Measurements from ENCODE around the gene TMEM239. TPM values are rescaled to one million over a fixed set of nuclear protein-coding genes. Genes with fewer than 3 reads are reported as not detected.

TMEM239 gene
- total RNA-seq, 1 donor from 2014 or later = not detected

DNA sequence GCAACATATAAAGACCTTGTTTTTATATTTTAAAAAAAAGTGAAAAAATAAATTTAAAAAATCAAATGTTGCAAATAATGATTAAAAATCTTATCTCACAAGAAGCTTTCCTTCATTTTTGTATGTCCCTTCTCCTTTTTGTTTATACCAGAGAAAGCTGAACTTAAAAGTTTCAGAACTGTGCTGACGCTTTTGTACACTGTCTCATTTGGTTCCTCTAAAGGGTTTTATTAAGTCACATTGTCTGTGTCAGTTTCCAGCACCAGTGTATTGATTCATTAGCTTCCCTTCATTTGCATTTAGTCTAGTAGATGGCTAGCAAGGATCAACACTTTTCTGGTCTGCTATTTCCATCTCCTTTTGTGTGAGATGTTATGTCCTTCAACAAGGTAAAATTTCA, 17.6 kb downstream of the TMEM239 start:
- intact Hi-C loops (cut with micrococcal nuclease) = no loop called here
- no peak overlapping the region for H3K27ac Mint-ChIP-seq
- TF ChIP-seq, protein P1, sequence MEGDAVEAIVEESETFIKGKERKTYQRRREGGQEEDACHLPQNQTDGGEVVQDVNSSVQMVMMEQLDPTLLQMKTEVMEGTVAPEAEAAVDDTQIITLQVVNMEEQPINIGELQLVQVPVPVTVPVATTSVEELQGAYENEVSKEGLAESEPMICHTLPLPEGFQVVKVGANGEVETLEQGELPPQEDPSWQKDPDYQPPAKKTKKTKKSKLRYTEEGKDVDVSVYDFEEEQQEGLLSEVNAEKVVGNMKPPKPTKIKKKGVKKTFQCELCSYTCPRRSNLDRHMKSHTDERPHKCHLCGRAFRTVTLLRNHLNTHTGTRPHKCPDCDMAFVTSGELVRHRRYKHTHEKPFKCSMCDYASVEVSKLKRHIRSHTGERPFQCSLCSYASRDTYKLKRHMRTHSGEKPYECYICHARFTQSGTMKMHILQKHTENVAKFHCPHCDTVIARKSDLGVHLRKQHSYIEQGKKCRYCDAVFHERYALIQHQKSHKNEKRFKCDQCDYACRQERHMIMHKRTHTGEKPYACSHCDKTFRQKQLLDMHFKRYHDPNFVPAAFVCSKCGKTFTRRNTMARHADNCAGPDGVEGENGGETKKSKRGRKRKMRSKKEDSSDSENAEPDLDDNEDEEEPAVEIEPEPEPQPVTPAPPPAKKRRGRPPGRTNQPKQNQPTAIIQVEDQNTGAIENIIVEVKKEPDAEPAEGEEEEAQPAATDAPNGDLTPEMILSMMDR (IDR thresholded peaks at IDR 0.05) = no peak
- H3K36me3 Mint-ChIP-seq (ENCODE audit: low read depth) = peaks cover 13% of the 10 kb centered on the region
- H3K4me1 Mint-ChIP-seq = peaks cover 17% of the 10 kb centered on the region
- no peak for DNase-seq
- no peaks in the 10 kb centered on the region for H3K9me3 Mint-ChIP-seq
- peaks cover 3% of the 10 kb centered on the region for H3K27me3 Mint-ChIP-seq
- CTCF ChIA-PET = interaction anchor here (0.7 kb wide), 1 partner anchor 33 kb away, joined by 3 read pairs; no protein-coding TSS in a partner anchor
- no peak overlapping the region for H3K4me3 Mint-ChIP-seq
- ATAC-seq (ENCODE audit: low read depth) = no peak
- POLR2A ChIA-PET = no interaction called here

- POLR2A ChIA-PET = no interaction called here
- H3K27ac Mint-ChIP-seq = no peak overlapping the region
These were observed 18.4 kb downstream of the TMEM239 start for GRCh38 chr20:2834401-2835110.

GRCh38 chr20:2835331-2835796, 19.2 kb downstream of the TMEM239 start:
- no peak overlapping the region for H3K4me3 Mint-ChIP-seq
- no peaks in the 10 kb centered on the region for H3K9me3 Mint-ChIP-seq
- no peak for DNase-seq
- ATAC-seq (ENCODE audit: low read depth) = no peak
- H3K4me1 Mint-ChIP-seq = peaks cover 26% of the 10 kb centered on the region
- TF ChIP-seq, protein P1 (IDR thresholded peaks at IDR 0.05) = no peak
- H3K36me3 Mint-ChIP-seq (ENCODE audit: low read depth) = peaks cover 13% of the 10 kb centered on the region
- intact Hi-C loops (cut with micrococcal nuclease) = no loop called here
- CTCF ChIA-PET = no interaction called here
- H3K27ac Mint-ChIP-seq = no peak overlapping the region
- no peaks in the 10 kb centered on the region for H3K27me3 Mint-ChIP-seq
- POLR2A ChIA-PET = no interaction called here

More at GRCh38 chr20:2834401-2835110, 18.4 kb downstream of the TMEM239 start:
- peaks cover 23% of the 10 kb centered on the region for H3K4me1 Mint-ChIP-seq
- DNase-seq (no peak), ATAC-seq (ENCODE audit: low read depth) (no peak)
- H3K27me3 Mint-ChIP-seq = no peaks in the 10 kb centered on the region
- intact Hi-C loops (cut with micrococcal nuclease) = no loop called here
- TF ChIP-seq, protein P1 (IDR thresholded peaks at IDR 0.05) = no peak
- CTCF ChIA-PET = no interaction called here
- no peak overlapping the region for H3K4me3 Mint-ChIP-seq
- H3K36me3 Mint-ChIP-seq (ENCODE audit: low read depth) = peaks cover 13% of the 10 kb centered on the region
- no peaks in the 10 kb centered on the region for H3K9me3 Mint-ChIP-seq

GRCh38 chr20:2836035-2836434, 19.9 kb downstream of the TMEM239 start:
- ChIA-PET POLR2A (no interaction called here), CTCF (no interaction called here)
- intact Hi-C loops (cut with micrococcal nuclease) = no loop called here
- ATAC-seq (ENCODE audit: low read depth) (no peak), DNase-seq (no peak)
- TF ChIP-seq, protein P1 (IDR thresholded peaks at IDR 0.05) = no peak
- H3K27me3 Mint-ChIP-seq = no peaks in the 10 kb centered on the region
- H3K36me3 Mint-ChIP-seq (ENCODE audit: low read depth) = peaks cover 13% of the 10 kb centered on the region
- H3K27ac Mint-ChIP-seq = no peak overlapping the region
- no peaks in the 10 kb centered on the region for H3K9me3 Mint-ChIP-seq
- H3K4me1 Mint-ChIP-seq = peaks cover 27% of the 10 kb centered on the region
- no peak overlapping the region for H3K4me3 Mint-ChIP-seq

DNA sequence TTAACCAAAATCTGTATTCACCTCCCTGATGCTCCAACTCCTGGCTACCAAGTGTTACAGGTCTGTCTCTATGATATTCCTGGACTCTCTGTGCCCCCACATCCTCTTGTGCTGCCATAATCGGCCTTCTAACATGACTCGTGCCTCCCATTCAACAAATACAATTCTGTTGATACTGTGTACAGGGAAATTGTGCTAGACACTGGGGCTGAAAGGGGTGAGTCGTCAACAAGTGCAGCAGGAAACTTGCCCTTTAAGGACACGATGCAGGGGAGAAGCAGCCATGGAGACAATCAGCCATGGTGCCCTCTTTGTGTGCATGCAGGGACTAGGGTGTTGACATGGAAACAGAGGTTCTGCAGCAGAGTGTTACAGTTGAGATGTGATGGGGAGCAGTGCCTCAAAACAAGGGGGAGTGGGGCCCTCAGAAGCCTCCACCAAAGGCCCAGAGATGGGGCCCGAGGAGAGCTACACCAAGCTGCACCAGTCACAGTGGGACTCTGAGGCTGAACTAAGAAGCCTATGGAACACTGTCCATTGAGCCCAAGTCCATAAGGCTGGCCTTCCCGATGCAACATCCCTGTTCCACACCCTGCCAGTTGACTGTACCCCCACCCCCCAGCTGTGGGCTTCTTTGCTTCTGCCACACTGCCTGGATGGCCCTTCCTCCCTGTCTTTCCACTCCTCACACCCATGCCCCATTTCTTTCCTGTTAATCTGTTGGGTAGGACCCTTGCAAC, 21.2 kb downstream of the TMEM239 start:
- Mint-ChIP-seq H3K27me3 (no peaks in the 10 kb centered on the region), H3K4me3 (no peak overlapping the region), H3K27ac (peak overlapping the region; percentile 35), H3K36me3 (ENCODE audit: low read depth) (peaks cover 13% of the 10 kb centered on the region), H3K9me3 (no peaks in the 10 kb centered on the region), H3K4me1 (peaks cover 28% of the 10 kb centered on the region)
- DNase-seq (no peak), ATAC-seq (ENCODE audit: low read depth) (no peak)
- intact Hi-C loops (cut with micrococcal nuclease) = no loop called here
- CTCF ChIA-PET = no interaction called here
- POLR2A ChIA-PET = no interaction called here
- TF ChIP-seq, protein P1 (IDR thresholded peaks at IDR 0.05) = no peak

Measured in activated B cell treated with CpG ODN at 0.5 μM for 24 hours (primary cell).